HG02610 (cell line): ENCODE measurements around the gene CAMSAP1.
"Not testable (repeated sequence)": the region's sequence is repeated elsewhere in the genome, so short reads cannot be mapped to it uniquely, and the experiment has no call there.

Experiments
- ATAC-seq: cut with Tn5 transposase; IDR thresholded peaks from one replicate; pipeline ENCODE4 v1.9.1; 2021; ENCODE audit warnings: mild to moderate bottlenecking, moderate library complexity; ENCODE audit not compliant: unreplicated experiment

CAMSAP1 gene

GRCh38 chr9:135907431-135908092, at the start of gene CAMSAP1:
CAMSAP1 (minus strand) TSS chr9:135907546; CDS start chr9:135907159, 387 bp downstream.
- peak; percentile 64 for ATAC-seq

DNA sequence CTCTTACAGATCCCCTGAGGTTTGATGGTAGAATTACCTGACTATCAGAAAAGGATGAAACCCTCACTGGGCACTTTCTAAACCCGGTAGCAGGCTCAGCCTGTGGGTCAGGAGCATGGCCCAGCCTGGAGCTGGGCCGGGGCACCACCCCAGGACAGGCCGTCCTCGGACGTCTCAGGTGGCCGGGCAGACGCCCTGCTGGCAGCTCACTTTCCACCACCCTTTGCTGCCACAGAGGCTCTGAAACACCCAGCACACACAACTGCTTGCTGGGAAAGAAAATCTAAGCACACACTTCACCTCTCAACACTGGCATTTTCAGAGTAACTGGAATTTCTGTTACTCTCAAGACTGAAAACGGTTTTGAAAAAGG, 49.4 kb upstream of the CAMSAP1 start:
- ATAC-seq: no peak

DNA sequence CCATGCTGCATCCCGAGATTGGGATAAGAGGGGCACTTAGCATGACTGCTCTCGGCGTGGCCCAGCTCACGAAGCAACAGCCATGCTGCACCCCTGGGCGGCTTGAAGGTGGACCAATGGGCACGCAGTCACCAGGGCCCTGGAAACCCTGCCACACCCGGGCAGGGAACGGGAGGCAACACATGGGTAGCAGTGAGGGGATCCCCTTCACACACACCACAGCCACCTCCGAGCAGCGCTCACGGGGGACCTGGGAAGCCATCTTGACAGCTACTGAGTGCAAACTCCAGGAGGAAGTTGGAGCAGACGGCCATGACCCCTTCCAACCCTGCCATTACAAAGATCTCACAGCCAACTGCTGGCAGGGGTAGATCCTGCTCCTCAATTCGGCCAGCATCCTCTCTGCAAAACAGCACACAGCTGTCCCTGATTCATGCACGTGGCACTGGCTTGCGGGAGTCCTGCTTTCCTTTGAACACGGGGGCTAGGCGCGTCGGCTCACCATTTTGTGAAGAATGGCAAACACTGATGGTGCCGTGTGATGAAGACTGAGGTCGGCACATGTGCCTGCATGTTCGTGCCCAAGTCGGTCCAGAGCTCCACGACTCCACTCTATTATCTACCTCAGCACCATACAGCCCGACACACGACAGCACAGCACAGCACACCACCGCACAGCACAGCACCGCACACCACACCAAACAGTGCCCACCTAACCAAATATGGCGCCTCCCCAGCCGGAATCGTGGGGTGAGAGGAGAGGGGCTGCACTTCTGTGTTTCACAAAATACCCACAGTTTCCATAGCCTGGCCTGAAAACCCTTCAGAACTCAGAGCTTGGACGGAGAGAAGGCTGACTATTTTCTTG, 48.8 kb upstream of the CAMSAP1 start:
- no peak for ATAC-seq

DNA sequence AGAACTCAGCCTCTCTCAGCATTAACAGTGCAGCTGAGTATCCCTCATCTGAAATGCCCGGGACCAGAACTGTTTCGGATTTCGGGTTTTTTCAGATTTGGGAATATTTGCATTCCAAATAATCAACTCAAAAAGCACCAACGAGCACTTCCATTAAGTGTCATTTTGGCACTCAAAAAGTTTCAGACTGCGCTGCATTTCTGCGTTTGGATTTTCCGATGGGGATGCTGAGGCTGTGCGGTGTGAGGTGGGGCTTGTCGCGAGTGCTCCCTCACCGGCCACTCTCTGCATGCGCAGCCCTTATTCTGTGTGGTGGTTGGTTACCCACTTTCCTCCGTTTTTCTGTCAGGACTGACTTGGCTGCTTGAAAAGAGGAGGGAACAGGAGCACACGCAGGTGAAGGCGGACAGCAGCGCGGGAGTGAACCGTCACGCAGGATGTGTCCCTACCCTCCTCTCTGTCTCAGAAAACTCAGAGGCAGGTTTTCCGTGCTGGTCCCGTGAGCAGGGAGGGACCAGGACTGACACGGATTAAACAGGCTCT, 45.4 kb upstream of the CAMSAP1 start:
- no peak for ATAC-seq

DNA sequence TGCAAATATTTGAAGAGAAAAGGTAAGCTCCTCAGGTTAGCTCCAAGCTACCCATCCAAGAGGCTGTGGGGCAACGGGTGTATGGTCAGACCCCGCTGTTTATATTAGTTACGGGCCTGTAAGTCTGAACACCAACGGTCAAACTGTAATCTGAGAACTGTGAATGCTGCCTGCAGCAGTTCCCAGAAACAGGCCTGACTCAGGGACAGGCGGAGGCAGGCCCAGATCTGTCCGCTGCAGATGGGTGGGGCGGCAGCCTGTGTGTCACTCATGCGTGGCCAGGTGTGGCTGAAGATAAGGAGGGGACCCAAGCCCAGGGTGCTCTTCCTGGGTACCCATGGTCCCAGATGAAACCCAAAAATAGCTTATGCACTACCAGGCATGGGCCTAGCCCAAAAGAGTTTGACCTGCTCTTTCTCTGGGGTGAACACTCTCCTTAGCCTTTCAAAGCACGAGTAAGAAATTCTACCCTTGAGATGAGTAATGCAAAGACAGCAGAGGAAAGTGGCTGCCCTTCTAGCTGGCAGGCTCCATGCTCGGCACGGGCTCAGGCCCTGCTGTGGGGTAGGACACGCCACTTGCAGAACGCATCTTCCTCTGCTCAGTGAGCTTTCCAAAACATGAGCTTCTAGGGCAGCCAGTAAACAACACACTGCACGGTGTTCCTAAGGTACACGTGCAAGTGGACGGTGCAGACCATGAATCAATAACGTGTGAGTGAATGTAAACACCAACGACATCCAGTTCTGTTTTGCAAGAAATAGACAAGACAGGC, 44.7 kb upstream of the CAMSAP1 start:
- ATAC-seq: no peak

- ATAC-seq: not testable (repeated sequence)
Observed at GRCh38 chr9:135951310-135951709, 44.0 kb upstream of the CAMSAP1 start.

GRCh38 chr9:135950841-135951240, 43.5 kb upstream of the CAMSAP1 start:
- not testable (repeated sequence) for ATAC-seq

- no peak for ATAC-seq
Observed at GRCh38 chr9:135950135-135950682, 42.9 kb upstream of the CAMSAP1 start.

DNA sequence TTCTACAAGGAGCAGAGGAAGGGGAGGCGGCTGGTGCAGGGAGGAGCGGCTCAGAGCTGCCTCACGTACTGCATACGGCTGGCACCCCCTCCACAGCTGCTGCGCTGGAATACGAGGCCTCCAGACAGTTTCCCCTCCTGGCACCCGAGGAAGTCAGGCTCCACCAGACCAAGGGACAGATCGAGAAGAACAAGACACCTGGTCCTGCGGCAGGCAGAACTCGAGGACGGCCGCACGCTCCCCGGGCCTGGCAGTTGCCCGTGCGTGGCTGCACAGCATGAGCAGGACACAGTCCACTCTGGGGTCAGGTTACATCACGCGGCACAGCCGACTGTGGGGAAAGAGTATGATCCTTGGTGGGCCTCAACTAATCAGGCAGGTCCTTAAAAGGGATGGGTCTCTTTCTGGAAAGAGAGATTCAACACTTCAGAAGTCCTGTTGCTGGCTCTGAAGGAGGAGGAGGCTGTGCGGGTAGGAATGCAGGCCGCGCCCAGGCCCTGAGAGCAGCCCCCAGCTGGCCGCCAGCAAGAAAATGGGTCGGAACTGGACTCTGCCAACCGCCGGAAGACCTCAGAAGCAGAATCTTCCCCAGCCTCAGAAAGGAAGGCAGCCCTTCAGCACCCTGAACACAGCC, 42.3 kb upstream of the CAMSAP1 start:
- no peak for ATAC-seq

DNA sequence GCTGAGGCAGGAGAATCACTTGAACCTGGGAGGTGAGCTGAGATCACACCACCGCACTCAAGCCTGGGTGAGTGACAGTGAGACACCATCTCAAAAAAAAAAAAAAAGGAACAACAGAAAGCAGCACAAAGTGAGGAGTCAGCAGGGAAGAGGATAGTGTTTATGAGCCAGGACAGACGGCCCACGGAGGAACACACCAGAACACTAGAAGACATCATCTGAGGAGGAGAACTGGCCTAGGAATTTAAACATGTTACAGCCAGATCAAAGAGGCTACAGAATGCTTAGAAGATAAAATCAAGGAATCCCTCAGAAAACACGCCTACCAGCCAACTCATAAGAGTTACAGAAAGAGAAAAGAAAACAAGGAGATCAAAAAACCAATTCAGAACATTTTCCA, 41.6 kb upstream of the CAMSAP1 start:
- ATAC-seq: no peak

DNA sequence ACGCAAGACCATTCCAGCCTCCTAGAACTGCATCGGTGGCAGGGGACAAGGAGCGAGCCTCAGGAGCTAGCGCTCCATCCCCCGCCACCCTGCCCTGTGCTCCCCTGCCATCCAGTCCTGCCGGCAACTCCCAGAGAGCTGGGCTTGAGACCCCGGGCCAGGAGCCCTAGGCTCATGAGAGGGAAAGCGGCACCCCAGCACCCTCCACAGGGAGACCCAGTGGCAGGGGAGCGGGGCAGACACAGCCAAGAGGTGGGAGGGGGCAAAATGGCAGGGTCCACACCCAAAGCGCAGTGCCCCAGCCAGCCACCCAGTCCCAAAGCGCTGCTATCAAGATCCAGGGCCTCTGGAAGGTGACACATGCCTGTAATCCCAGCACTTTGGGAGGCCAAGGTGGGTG, 41.1 kb upstream of the CAMSAP1 start:
- ATAC-seq: no peak

- no peak for ATAC-seq
Observed at GRCh38 chr9:135947582-135947981, 40.2 kb upstream of the CAMSAP1 start.

DNA sequence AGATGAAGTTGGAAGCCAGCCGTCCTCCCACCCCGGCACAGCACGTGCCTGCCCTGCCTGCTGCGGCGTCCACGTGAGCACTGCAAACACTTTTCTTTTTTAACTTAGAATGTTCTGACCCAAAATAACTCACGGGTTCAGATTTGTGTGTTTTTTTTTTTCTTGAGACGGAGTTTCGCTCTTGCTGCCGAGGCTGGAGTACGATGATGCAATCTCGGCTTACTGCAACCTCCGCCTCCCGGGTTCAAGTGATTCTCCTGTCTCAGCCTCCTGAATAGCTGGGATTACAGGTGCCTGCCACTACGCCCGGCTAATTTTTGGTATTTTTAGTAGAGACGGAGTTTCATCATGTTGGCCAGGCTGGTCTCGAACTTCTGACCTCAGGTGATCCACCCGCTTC, 39.8 kb upstream of the CAMSAP1 start:
- ATAC-seq: not testable (repeated sequence)

- ATAC-seq: no peak
Observed at GRCh38 chr9:135946392-135946994, 39.1 kb upstream of the CAMSAP1 start.

DNA sequence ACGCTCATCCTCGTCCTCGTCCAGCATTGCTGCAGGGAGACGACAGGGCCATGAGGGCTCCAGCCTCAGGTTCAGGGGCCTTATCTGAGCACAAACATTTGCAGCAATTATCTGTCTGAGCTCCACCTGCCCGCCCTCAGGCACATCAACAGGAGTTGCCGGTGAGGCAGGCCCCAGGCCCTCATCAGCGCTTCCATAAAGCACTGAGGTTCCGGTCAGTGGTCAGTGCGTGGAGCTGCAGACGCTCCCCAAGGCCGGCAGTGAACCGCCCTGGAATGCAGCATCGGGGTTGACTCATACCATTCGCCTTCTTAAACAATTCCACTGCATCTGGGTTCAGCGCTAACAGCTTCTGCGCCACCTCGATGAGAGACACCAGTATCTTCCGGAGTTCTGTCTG, 38.6 kb upstream of the CAMSAP1 start:
- no peak for ATAC-seq

DNA sequence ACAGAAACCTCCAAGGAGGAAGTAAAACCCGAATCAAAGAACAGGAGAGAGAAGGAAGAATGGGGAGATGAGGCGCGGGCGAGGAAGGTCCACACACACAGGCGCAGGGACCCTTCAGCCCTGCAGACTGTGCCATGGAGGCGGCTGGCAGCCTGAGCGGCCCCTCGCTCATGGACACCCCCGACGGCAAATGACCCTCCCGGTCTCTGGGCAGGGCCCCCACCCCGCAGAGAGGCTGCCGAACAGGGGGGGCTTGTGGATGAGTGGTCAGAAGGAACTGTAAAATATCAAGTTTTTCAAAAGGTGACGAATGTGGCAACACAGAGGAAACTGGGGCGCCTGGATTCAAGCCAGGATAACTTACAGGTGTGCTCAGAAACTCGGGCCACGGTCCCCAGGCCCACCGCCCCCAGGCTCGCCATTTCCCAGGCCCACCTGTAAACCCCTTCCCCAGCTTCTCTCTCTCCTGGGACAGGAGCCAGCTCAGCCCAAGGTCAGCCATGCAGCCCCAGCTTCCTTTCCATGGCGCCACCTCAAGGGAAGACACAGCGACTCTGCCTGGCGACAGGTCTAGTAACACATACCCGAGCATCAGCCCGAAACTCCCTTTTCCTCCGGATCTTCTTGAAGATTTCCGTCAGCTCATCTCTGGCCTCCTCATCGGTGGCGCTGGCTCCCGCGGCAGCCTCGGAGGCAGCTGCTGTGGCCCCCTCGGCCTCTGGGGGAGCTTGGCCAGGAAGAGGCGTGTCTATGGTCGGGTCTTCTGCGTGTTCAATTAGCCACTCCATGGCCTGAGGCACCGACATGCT, 37.3 kb upstream of the CAMSAP1 start:
- no peak for ATAC-seq

- not testable (repeated sequence) for ATAC-seq
Observed at GRCh38 chr9:135943604-135944003, 36.3 kb upstream of the CAMSAP1 start.

- no peak for ATAC-seq
Observed at GRCh38 chr9:135941288-135941995, 34.1 kb upstream of the CAMSAP1 start.
